ENCODE data around the gene WWOX.

WWOX gene

DNA sequence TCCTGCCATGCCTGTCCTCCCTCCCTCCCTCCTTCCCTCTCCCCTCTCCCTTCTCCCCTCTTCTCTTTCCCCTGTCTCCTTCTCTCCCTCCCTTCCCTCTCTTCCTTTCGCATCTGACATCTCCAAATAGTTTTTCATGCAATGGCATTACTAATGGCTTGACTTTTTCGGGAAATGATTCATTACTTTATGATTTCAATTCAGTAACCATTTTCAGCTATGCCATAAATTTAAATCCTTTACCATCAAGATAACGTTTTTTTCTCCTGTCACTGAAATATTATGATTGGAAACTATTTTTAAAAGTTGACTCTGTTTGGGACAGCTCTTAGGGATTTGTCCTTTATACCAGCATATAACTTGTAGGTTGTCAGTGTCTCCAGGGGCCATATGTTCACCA lies 201.0 kb downstream of the WWOX start:
- no peak for TF ChIP-seq ZNF70 (CRISPR knock-in tag; IDR thresholded peaks at IDR 0.05)
- peak; percentile 50; the same call in 1 of the 2 replicates for TF ChIP-seq ISL1 (CRISPR knock-in tag; IDR thresholded peaks at IDR 0.05)
- no peak for TF ChIP-seq ESRRG (CRISPR knock-in tag; IDR thresholded peaks at IDR 0.05)
- no peak for TF ChIP-seq ZC3H10 (CRISPR knock-in tag; IDR thresholded peaks at IDR 0.05)
- TF ChIP-seq PPARA (CRISPR knock-in tag; IDR thresholded peaks at IDR 0.05; ENCODE audit: borderline replicate concordance), result no peak
- ATAC-seq, result peak; percentile 56

- ATAC-seq, result peak; percentile 72
- TF ChIP-seq ZNF8 (CRISPR knock-in tag; IDR thresholded peaks at IDR 0.05) (no peak), PPARA (CRISPR knock-in tag; IDR thresholded peaks at IDR 0.05; ENCODE audit: borderline replicate concordance) (no peak), CREB5 (CRISPR knock-in tag; IDR thresholded peaks at IDR 0.05; ENCODE audit: low read depth) (no peak), ISL1 (CRISPR knock-in tag; IDR thresholded peaks at IDR 0.05) (no peak), ZC3H10 (CRISPR knock-in tag; IDR thresholded peaks at IDR 0.05) (no peak), ZFP30 (CRISPR knock-in tag; IDR thresholded peaks at IDR 0.05) (no peak), CSRNP3 (CRISPR knock-in tag; IDR thresholded peaks at IDR 0.05) (no peak), RARB (CRISPR knock-in tag; IDR thresholded peaks at IDR 0.05) (no peak), POU6F1 (CRISPR knock-in tag; IDR thresholded peaks at IDR 0.05; ENCODE audit: borderline replicate concordance, low read depth) (no peak), ZFP3 (CRISPR knock-in tag; IDR thresholded peaks at IDR 0.05) (no peak), OSR1 (CRISPR knock-in tag; IDR thresholded peaks at IDR 0.05) (no peak), TCF4 (CRISPR knock-in tag; IDR thresholded peaks at IDR 0.05; ENCODE audit: borderline replicate concordance) (no peak), SNAI2 (CRISPR knock-in tag; IDR thresholded peaks at IDR 0.05) (no peak)
- TF ChIP-seq, protein P1, sequence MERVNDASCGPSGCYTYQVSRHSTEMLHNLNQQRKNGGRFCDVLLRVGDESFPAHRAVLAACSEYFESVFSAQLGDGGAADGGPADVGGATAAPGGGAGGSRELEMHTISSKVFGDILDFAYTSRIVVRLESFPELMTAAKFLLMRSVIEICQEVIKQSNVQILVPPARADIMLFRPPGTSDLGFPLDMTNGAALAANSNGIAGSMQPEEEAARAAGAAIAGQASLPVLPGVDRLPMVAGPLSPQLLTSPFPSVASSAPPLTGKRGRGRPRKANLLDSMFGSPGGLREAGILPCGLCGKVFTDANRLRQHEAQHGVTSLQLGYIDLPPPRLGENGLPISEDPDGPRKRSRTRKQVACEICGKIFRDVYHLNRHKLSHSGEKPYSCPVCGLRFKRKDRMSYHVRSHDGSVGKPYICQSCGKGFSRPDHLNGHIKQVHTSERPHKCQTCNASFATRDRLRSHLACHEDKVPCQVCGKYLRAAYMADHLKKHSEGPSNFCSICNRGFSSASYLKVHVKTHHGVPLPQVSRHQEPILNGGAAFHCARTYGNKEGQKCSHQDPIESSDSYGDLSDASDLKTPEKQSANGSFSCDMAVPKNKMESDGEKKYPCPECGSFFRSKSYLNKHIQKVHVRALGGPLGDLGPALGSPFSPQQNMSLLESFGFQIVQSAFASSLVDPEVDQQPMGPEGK (CRISPR knock-in tag; IDR thresholded peaks at IDR 0.05; ENCODE audit: borderline replicate concordance), result no peak
Observed at GRCh38 chr16:78303946-78304345, 204.5 kb downstream of the WWOX start.

DNA sequence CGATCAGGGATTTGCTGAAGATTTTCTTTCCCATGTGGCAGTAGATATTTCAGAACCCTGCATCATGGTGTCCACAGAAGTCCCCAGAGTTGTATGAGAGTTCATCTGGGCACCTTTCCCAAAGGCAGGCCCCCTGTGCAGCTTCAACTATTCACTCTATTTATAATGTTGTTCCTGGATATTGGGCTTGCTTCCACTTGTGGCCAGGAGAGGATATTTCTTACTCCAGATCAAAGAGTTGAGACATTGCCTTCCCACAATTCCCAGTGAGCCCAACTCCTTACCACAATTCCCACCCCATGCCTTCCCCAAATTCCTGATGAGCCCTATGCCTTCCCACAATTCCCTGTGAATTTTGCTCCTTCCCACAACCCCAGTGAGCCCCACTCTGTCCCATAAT lies 206.9 kb downstream of the WWOX start:
- ATAC-seq, result no peak
- TF ChIP-seq TOX (CRISPR knock-in tag; IDR thresholded peaks at IDR 0.05; ENCODE audit: borderline replicate concordance) (no peak), ZNF70 (CRISPR knock-in tag; IDR thresholded peaks at IDR 0.05) (no peak), CSDC2 (CRISPR knock-in tag; IDR thresholded peaks at IDR 0.05) (no peak), TCF4 (CRISPR knock-in tag; IDR thresholded peaks at IDR 0.05; ENCODE audit: borderline replicate concordance) (no peak), POU6F1 (CRISPR knock-in tag; IDR thresholded peaks at IDR 0.05; ENCODE audit: borderline replicate concordance, low read depth) (no peak), CSRNP3 (CRISPR knock-in tag; IDR thresholded peaks at IDR 0.05) (no peak), ARNTL (CRISPR knock-in tag; IDR thresholded peaks at IDR 0.05; ENCODE audit: borderline replicate concordance, low read depth) (no peak), RARB (CRISPR knock-in tag; IDR thresholded peaks at IDR 0.05) (no peak), CREB5 (CRISPR knock-in tag; IDR thresholded peaks at IDR 0.05; ENCODE audit: low read depth) (no peak), OSR1 (CRISPR knock-in tag; IDR thresholded peaks at IDR 0.05) (no peak), ZNF565 (CRISPR knock-in tag; conservative IDR thresholded peaks at IDR 0.05; ENCODE audit: low read depth) (no peak), PPARA (CRISPR knock-in tag; IDR thresholded peaks at IDR 0.05; ENCODE audit: borderline replicate concordance) (no peak), GLIS3 (CRISPR knock-in tag; IDR thresholded peaks at IDR 0.05) (no peak), ZC3H10 (CRISPR knock-in tag; IDR thresholded peaks at IDR 0.05) (no peak), ZFP3 (CRISPR knock-in tag; IDR thresholded peaks at IDR 0.05) (no peak)
- TF ChIP-seq, protein P1 (CRISPR knock-in tag; IDR thresholded peaks at IDR 0.05; ENCODE audit: borderline replicate concordance), result no peak

All from SK-N-SH treated with all-trans-retinoic acid at 6 μM for 48 hours (cell line).